Measurements from ENCODE around the gene CERS3. TPM values are rescaled to one million over a fixed set of nuclear protein-coding genes. Genes with fewer than 3 reads are reported as not detected.

Gene CERS3
- total RNA-seq, 1 donor from 2014 or later, result 0.08 TPM

DNA sequence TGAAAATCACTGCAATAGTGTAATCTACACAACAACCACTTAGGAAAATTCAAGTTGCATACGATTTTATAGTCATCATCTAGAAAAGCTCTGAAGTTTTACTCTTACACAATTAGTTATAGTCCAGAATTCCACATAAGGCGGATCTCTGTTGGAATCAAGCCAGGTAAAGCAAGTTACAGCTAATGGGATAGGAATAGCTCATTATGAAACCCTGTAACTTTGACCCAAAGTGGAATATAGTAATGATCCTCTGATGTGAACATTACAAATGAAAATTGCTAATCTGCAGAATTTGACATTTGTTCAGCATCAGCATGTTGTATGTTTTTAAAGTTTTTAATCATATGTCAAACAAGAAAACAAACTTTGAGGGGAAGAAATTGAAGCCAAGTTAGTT is 4.4 kb downstream of the CERS3 start:
- Histone ChIP-seq H3K36me3 (no peaks in the 10 kb centered on the region), H3K4me3 (no peak overlapping the region), H3K4me1 (peaks cover 7% of the 10 kb centered on the region), H3K9me3 (replicated peaks) (peaks cover 5% of the 10 kb centered on the region), H3K27ac (replicated peaks) (no peak overlapping the region), H3K27me3 (ENCODE audit: low read depth) (no peaks in the 10 kb centered on the region)
- no peak for DNase-seq
- TF ChIP-seq, protein P1, sequence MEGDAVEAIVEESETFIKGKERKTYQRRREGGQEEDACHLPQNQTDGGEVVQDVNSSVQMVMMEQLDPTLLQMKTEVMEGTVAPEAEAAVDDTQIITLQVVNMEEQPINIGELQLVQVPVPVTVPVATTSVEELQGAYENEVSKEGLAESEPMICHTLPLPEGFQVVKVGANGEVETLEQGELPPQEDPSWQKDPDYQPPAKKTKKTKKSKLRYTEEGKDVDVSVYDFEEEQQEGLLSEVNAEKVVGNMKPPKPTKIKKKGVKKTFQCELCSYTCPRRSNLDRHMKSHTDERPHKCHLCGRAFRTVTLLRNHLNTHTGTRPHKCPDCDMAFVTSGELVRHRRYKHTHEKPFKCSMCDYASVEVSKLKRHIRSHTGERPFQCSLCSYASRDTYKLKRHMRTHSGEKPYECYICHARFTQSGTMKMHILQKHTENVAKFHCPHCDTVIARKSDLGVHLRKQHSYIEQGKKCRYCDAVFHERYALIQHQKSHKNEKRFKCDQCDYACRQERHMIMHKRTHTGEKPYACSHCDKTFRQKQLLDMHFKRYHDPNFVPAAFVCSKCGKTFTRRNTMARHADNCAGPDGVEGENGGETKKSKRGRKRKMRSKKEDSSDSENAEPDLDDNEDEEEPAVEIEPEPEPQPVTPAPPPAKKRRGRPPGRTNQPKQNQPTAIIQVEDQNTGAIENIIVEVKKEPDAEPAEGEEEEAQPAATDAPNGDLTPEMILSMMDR (IDR thresholded peaks at IDR 0.05; ENCODE audit: borderline replicate concordance), result no peak
- intact Hi-C loops (cut with micrococcal nuclease), result no loop called here

DNA sequence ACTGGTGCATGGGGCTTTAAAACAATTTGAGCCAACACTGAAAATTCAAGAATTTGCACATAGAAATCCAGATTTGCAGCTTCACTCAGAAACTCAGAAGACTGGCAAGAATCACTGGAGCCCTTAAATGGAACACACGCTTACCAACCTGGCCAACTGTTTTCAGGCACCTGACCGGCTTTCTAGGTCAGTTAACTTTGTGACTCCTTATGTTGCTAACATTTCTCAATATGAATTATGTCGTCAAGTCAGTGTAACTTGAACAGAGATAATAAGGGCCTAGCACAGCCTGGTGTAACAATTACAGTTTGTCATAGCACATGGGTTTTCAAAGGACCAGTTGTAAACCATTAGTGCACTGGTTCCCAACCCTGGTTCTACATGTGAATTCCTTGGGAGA is 6.8 kb downstream of the CERS3 start:
- intact Hi-C loops (cut with micrococcal nuclease), result no loop called here
- TF ChIP-seq, protein P1 (IDR thresholded peaks at IDR 0.05; ENCODE audit: borderline replicate concordance), result no peak
- H3K9me3 ChIP-seq (replicated peaks), result peaks cover 5% of the 10 kb centered on the region
- no peak overlapping the region for H3K27ac ChIP-seq (replicated peaks)
- peaks cover 13% of the 10 kb centered on the region for H3K4me1 ChIP-seq
- no peaks in the 10 kb centered on the region for H3K36me3 ChIP-seq
- DNase-seq, result no peak
- no peaks in the 10 kb centered on the region for H3K27me3 ChIP-seq (ENCODE audit: low read depth)
- no peak overlapping the region for H3K4me3 ChIP-seq

DNA sequence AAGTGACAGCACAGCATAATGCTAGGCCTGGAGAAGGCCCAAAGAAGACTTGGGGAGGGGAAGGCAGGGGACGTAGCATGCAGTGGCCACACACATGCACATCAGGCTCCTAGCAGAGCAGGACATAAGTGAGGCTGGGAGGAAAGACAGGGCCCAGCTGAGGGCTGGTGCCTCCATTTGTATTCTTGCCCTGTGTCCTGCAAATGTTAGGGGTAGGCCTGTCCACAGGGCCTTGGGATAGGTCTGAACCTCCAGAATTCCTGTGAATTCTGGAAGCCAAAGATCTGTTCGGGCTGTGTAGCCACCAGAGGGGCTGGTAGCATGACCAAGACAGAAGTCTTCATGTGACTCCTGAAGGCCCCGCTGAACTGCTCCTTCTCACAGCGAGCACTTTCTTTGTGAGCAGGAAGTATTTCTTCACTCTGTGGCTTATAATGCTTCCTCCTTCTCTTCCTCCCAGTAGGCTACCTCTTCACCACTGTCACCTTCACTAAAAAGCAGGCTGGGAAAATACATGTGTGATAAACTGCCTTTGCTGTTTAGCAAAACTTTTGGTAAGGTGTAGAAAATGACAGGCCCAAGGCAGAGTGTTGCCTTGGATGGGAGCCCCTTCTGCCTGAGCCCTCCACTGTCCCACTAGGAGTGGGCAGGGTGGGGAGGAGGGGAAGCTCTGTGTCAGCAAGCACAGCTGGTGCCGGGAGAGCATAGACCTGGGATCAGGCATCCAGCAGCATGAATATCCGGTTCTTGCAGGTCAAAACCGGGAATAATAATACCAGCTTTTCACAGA is 8.4 kb downstream of the CERS3 start:
- intact Hi-C loops (cut with micrococcal nuclease), result no loop called here
- no peak overlapping the region for H3K27ac ChIP-seq (replicated peaks)

DNA sequence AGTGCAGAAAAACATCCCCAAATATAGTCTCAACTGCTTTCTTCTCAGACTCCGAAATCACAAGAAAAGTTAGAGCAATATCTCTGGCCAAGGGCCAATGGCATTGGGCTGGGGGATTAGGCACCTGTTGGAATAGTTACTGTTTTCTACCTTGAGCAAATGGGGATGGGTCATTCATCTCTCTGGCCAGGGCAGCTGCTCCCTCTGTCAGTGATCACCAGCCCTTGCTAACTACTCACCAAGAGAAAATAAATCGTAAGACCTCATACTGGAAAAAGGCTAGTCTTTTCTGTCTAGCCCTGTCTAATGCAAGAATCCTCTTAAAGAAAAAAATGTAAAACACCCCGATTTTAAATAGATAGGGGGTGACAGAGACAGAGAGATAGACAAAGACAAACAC is 10.9 kb downstream of the CERS3 start:
- Histone ChIP-seq H3K4me1 (peaks cover 11% of the 10 kb centered on the region), H3K36me3 (no peaks in the 10 kb centered on the region), H3K9me3 (replicated peaks) (peaks cover 2% of the 10 kb centered on the region), H3K4me3 (no peak overlapping the region), H3K27me3 (ENCODE audit: low read depth) (peaks cover 5% of the 10 kb centered on the region), H3K27ac (replicated peaks) (no peak overlapping the region)
- intact Hi-C loops (cut with micrococcal nuclease), result no loop called here
- TF ChIP-seq, protein P1 (IDR thresholded peaks at IDR 0.05; ENCODE audit: borderline replicate concordance), result no peak
- no peak for DNase-seq

More for the DNA sequence above, 8.4 kb downstream of the CERS3 start:
- H3K36me3 ChIP-seq, result no peaks in the 10 kb centered on the region
- peaks cover 11% of the 10 kb centered on the region for H3K4me1 ChIP-seq
- peaks cover 5% of the 10 kb centered on the region for H3K9me3 ChIP-seq (replicated peaks)
- TF ChIP-seq, protein P1 (IDR thresholded peaks at IDR 0.05; ENCODE audit: borderline replicate concordance), result no peak
- H3K4me3 ChIP-seq, result no peak overlapping the region
- no peak for DNase-seq
- H3K27me3 ChIP-seq (ENCODE audit: low read depth), result no peaks in the 10 kb centered on the region

DNA sequence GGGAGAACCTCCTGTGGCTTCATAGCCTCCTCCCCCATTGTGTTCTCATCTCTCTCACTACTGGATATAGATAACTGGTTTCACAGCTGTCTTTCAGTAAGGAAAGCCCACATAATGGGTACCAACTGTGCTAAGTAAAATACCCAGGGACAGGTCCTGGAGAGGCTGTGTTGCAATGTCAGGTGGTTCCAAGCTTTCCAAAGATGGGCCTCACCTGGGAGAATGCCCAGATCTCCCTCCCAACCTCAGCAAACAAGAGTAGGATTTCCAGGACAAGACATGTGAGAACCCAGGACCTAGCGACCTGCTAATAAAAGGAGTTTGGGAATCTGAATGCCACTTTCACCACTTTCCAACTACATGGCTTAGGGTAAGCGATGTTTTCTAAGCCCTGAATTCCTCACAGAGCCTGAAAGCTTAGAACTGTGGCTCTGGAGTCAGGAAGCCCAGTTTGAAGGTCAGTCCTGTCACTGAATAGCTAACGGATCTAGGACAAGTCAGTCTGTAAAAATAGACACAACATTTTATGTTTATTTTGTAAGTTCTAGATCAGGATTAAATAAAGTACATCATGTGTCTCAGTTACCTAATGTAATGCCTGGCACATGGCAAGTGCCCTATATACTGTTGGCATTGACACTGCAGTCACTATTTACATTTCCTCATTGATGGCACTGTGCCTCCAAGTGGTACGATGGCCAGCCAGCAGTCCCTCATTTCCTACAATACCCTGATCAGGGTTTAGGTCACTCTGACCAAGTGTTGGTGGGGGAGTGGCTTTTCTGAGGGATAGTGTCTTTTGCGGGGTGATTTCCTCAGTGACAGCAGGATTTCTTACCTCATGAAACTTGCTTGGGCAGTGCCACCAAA is 11.9 kb downstream of the CERS3 start:
- Histone ChIP-seq H3K4me1 (peaks cover 11% of the 10 kb centered on the region), H3K27ac (replicated peaks) (peak overlapping the region; percentile 40), H3K36me3 (no peaks in the 10 kb centered on the region), H3K4me3 (no peak overlapping the region), H3K9me3 (replicated peaks) (no peaks in the 10 kb centered on the region), H3K27me3 (ENCODE audit: low read depth) (peaks cover 12% of the 10 kb centered on the region)
- TF ChIP-seq, protein P1 (IDR thresholded peaks at IDR 0.05; ENCODE audit: borderline replicate concordance), result no peak
- intact Hi-C loops (cut with micrococcal nuclease), result no loop called here
- no peak for DNase-seq
